ENCODE data around the gene TRAIP. TPM values are rescaled to one million over a fixed set of nuclear protein-coding genes. Genes with fewer than 3 reads are reported as not detected.

TRAIP gene
- total RNA-seq, 1 experiment from 2014 or later = 28.0 TPM

GRCh38 chr3:49804141-49805041 lies 52.0 kb downstream of the TRAIP start:
- Mint-ChIP-seq H3K9me3 (ENCODE audit: unreplicated experiment) (no peaks in the 10 kb centered on the region), H3K4me3 (ENCODE audit: unreplicated experiment) (peak overlapping the region; percentile 91), H3K27ac (ENCODE audit: unreplicated experiment) (no peak overlapping the region), H3K36me3 (ENCODE audit: insufficient read depth, unreplicated experiment) (peaks cover 5% of the 10 kb centered on the region), H3K27me3 (ENCODE audit: insufficient read depth, unreplicated experiment) (peaks cover 2% of the 10 kb centered on the region), H3K4me1 (ENCODE audit: low read depth, unreplicated experiment) (peaks cover 16% of the 10 kb centered on the region)
- TF ChIP-seq CTCF (IDR thresholded peaks at IDR 0.05; ENCODE audit: insufficient read depth in 1 of 2, low read depth in 1 of 2, low read length in 1 of 2, severe bottlenecking in 1 of 2, unreplicated experiment in 1 of 2) = no peak
- intact Hi-C loops (cut with micrococcal nuclease; ENCODE audit: unreplicated experiment) = no loop called here
- no peaks in the 10 kb centered on the region for H3K27me3 ChIP-seq (replicated peaks; ENCODE audit: control insufficient read depth, insufficient read depth, low read length)
- ChIA-PET POLR2A (interaction anchor here (1.0 kb wide), 1 partner anchor 18 kb away, joined by 3 read pairs; the partner anchor contains the start of gene IP6K1), CTCF (interaction anchor here (1.6 to 2.4 kb wide), 2 partner anchors 35 to 103 kb away, joined by 5 to 24 read pairs; no protein-coding TSS in a partner anchor)
- no peak for DNase-seq
- H3K36me3 ChIP-seq (ENCODE audit: control insufficient read depth, insufficient read depth, low read length) = no peaks in the 10 kb centered on the region
- BruUV-seq (replicated peaks) = no TSS peak
- no peaks in the 10 kb centered on the region for H3K9me3 ChIP-seq
- H3K4me3 ChIP-seq (ENCODE audit: low read depth, low read length) = no peak overlapping the region
- H3K4me1 ChIP-seq = no peaks in the 10 kb centered on the region

GRCh38 chr3:49803465-49804140 lies 52.8 kb downstream of the TRAIP start:
- intact Hi-C loops (cut with micrococcal nuclease; ENCODE audit: unreplicated experiment) = loop anchor here (2.0 kb wide), 1 partner anchor 17 kb away; the partner anchor contains the start of gene IP6K1
- Histone ChIP-seq H3K9me3 (no peaks in the 10 kb centered on the region), H3K4me3 (ENCODE audit: low read depth, low read length) (peak overlapping the region; percentile 74), H3K27me3 (replicated peaks; ENCODE audit: control insufficient read depth, insufficient read depth, low read length) (no peaks in the 10 kb centered on the region), H3K36me3 (ENCODE audit: control insufficient read depth, insufficient read depth, low read length) (no peaks in the 10 kb centered on the region), H3K4me1 (no peaks in the 10 kb centered on the region)
- ChIA-PET CTCF (interaction anchor here (0.6 to 2.6 kb wide), 18 partner anchors 10 to 796 kb away, joined by 3 to 24 read pairs (median 5); partner anchors contain the start of genes AMIGO3, IP6K1, MON1A and MST1R), POLR2A (interaction anchor here (0.6 kb wide), 1 partner anchor 137 kb away, joined by 7 read pairs; no protein-coding TSS in a partner anchor)
- Mint-ChIP-seq H3K27me3 (ENCODE audit: insufficient read depth, unreplicated experiment) (peaks cover 2% of the 10 kb centered on the region), H3K27ac (ENCODE audit: unreplicated experiment) (no peak overlapping the region), H3K9me3 (ENCODE audit: unreplicated experiment) (no peaks in the 10 kb centered on the region), H3K4me3 (ENCODE audit: unreplicated experiment) (peak overlapping the region; percentile 91), H3K36me3 (ENCODE audit: insufficient read depth, unreplicated experiment) (peaks cover 5% of the 10 kb centered on the region), H3K4me1 (ENCODE audit: low read depth, unreplicated experiment) (peaks cover 16% of the 10 kb centered on the region)
- BruUV-seq (replicated peaks) = no TSS peak
- no peak for DNase-seq
- no peak for TF ChIP-seq CTCF (IDR thresholded peaks at IDR 0.05; ENCODE audit: insufficient read depth in 1 of 2, low read depth in 1 of 2, low read length in 1 of 2, severe bottlenecking in 1 of 2, unreplicated experiment in 1 of 2)
